Activated T-cell treated with anti-CD3 and anti-CD28 coated beads for 24 hours (primary cell): ENCODE results near the gene PVALB.
"Not testable (repeated sequence)": the region's sequence is repeated elsewhere in the genome, so short reads cannot be mapped to it uniquely, and the experiment has no call there.

Experiments used
- DNase-seq: peaks from one replicate; pipeline ENCODE4 v3.0.0-alpha.2; 2020; ENCODE audit warnings: low read depth

The PVALB gene

DNA sequence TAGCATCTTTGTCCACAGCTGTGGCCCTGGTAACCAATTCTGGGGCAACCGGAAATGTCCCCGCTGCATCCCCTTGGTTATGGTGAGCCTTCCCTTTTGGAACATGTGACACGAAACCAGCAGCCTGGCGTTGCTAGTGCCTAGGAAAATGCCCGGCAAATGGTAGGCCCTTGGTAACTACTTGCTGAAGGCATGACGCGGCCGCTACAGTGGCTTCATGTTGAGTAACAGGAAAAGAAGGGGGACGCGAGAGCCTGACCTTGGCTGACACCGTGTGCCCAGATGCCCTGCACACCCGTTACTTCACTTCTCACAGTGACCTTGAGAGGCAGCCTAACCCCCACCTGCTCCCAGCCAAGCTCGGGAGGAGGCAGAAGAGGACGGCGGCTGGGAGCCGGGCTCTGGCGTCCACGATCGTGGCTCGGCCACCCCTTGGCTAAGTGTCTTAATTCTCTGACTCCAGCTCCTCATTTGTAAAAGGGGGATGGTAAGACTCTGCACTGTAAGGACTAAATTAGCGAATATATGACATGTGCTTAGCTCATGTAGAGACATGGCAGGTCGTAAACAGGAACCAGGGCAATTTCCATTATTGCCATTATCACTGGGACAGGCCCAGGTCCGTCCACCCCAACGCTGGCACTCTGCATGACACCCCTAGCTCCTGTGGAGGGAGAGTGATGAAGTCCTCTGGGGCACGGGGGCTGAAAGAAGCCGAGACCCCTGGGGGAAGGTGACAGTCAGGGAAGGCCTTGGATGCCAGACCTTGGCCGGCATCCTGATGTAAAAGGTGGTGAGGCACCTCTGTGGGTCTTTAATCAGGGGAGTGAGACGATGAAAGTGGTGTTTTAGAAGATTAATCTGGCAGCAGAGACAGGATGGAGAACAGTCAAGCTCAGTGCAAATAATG lies 59.8 kb downstream of the PVALB start:
- no peak for DNase-seq

DNA sequence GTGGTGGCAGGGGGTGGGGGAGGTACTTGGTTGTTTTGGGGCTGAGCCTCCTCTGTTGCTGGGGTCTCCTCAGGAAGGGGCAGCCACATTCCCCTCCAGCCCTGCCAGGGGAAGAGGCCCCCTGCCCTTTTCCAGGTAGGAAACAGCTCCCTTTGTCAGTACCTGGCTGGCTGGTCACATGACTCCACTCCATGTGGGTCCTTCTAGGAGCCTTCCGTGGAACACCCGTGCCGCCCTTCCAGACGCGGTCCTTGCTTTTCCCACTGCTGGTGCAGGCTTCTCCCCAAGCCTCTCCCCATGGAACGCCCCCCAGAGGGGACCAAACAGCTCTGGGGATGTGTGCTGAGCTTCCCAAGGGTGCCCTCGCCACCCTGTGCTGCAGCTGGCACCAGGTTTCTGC lies 60.8 kb downstream of the PVALB start:
- DNase-seq: no peak

DNA sequence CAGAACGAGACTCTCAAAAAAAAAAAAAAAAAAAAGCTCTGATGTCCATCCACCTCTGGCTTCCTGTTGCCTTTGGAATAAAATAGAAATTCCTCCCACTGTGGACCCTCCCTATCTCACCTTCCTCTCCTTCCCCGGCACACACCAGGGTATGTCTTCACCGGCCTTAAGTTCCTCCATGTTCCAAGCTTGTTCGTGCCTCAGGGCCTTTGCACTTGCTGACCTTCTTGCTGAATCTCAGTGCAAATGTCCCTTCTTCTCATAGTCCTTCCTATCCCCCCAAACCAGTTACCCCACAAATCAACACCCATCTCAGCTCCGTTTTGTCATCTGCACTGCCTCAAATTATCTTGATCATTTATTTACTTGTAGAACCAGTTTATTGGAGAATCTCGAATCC lies 61.5 kb downstream of the PVALB start:
- DNase-seq: no peak

DNA sequence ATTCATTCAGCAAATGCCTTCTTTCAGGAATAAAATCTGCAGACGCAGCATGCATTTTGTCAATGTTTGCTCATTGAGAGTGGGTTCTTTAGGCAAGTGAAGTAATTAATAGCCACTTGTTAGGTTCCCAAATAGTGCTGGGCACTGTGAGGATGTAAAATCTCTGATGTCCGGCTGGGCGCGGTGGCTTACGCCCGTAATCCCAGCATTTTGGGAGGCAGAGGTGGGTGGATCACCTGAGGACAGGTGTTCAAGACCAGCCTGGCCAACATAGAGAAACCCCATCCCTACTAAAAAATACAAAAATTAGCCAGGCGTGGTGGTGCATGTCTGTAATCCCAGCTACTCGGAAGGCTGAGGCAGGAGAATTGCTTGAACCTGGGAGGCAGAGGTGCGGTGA lies 62.0 kb downstream of the PVALB start:
- DNase-seq: not testable (repeated sequence)

DNA sequence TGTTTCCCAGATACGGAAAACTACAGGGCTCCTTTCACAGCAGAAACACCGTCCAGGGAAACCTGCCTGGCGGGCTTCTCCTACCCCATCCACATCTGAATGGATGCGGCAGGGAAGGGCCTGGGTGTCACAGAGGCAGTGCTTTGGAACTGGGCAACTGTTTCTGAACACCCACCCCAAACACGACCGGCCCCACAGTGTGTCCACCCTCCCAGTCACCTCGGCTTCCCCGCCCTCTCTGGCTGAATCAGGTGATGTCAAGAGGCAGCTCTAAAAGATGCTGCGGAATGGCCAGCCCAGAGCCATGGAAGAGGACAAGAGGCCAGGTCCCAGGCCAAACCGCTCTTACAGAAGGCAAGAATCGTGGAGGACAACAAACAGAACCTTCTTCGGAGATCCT lies 62.9 kb downstream of the PVALB start:
- DNase-seq: no peak

DNA sequence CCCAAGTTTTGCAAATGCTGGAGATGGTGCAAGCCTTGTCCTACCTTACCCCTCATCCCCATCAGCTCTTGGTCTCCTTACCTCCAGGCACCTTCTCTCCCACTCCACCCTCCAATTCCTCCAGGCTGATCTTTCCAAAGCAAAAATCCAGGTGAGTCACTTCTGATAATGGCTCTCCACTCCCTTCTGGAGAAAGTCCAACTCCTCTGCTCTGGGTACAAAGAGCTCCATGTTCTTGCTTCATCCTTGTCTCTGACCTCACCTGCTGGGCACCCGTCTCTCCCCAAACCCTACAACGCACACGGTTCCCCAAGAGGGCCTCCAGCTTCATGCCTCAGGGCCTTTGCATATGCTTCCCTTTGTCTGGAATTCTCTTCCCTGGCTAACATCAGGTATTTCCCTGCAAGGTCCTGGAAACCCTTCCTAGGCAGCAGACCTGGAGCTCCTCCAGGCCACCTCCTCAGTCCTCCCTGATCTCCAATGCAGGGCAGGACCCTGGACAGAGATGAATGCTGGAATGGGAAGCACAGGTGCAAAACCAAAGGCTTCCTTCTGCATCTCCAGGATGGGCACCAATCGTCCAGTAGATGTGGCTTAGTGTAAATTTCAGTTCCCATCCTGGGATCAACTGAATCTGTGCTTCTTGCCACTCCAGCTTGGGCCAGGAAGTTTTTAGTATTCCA lies 63.6 kb downstream of the PVALB start:
- DNase-seq: no peak
